ENCODE measurements around the gene TMEM47.

GRCh38 chrX:34584781-34585180 is 72.3 kb downstream of the TMEM47 start:
- TF ChIP-seq POLR2A (IDR thresholded peaks at IDR 0.05) (no peak), CTCF (IDR thresholded peaks at IDR 0.05) (no peak)

All from thyroid gland (tissue), 4 donors.